Brain microvascular endothelial cell (primary cell): ENCODE data around the gene TMEM63A.
"Not testable (repeated sequence)": the region's sequence is repeated elsewhere in the genome, so short reads cannot be mapped to it uniquely, and the experiment has no call there.

Source experiments
- DNase-seq: peaks from one replicate; pipeline ENCODE4 v3.0.0-alpha.2; 2020
- H3K27ac ChIP-seq: fragments of 250-450 bp; sonication (Bioruptor Pico); 2 replicates; pipeline ENCODE4 v1.5.1; 2020; ENCODE audit warnings: mild to moderate bottlenecking, moderate library complexity
- H3K27me3 ChIP-seq: fragments of 250-450 bp; sonication (Bioruptor Pico); replicated peaks from 2 replicates; pipeline ENCODE4 v1.5.1; 2020; ENCODE audit warnings: mild to moderate bottlenecking
- H3K36me3 ChIP-seq: fragments of 250-450 bp; sonication (Bioruptor Pico); replicated peaks from 2 replicates; pipeline ENCODE4 v1.5.1; 2020; ENCODE audit warnings: mild to moderate bottlenecking
- H3K4me3 ChIP-seq: 2 replicates; pipeline ENCODE4 v1.5.1; 2011; ENCODE audit warnings: low read depth, mild to moderate bottlenecking, control low read depth, low read length, moderate library complexity
- CTCF ChIP-seq: IDR thresholded peaks from 2 replicates; pipeline ENCODE4 v1.5.1; 2011; ENCODE audit warnings: low read depth, mild to moderate bottlenecking, moderate library complexity, low read length, control low read depth, inconsistent platforms; ENCODE audit errors: missing control alignments
- in situ Hi-C: cut with HindIII; loops from 2 replicates; pipeline ENCODE4 v1.10.0; 2017; ENCODE audit warnings: low sequenced_read_pairs, low pct_ligation_motif_present

Gene TMEM63A

GRCh38 chr1:225808136-225808535 lies 74.0 kb downstream of the TMEM63A start:
- no peaks in the 10 kb centered on the region for H3K36me3 ChIP-seq
- DNase-seq = no peak
- H3K27me3 ChIP-seq = no peaks in the 10 kb centered on the region
- no peak overlapping the region for H3K27ac ChIP-seq
- in situ Hi-C loops = loop anchor here (25.0 kb wide), 1 partner anchor 179 kb away; the partner anchor contains the start of gene SDE2
- no peak overlapping the region for H3K4me3 ChIP-seq
- TF ChIP-seq CTCF = no peak

GRCh38 chr1:225806736-225807135 lies 75.4 kb downstream of the TMEM63A start:
- in situ Hi-C loops = loop anchor here (25.0 kb wide), 1 partner anchor 181 kb away; the partner anchor contains the start of gene SDE2

GRCh38 chr1:225806249-225806648 lies 75.9 kb downstream of the TMEM63A start:
- in situ Hi-C loops = loop anchor here (25.0 kb wide), 1 partner anchor 181 kb away; the partner anchor contains the start of gene SDE2
- H3K4me3 ChIP-seq = no peak overlapping the region
- H3K27ac ChIP-seq = no peak overlapping the region
- no peaks in the 10 kb centered on the region for H3K27me3 ChIP-seq
- no peak for DNase-seq
- TF ChIP-seq CTCF = no peak
- no peaks in the 10 kb centered on the region for H3K36me3 ChIP-seq

More at GRCh38 chr1:225806736-225807135, 75.4 kb downstream of the TMEM63A start:
- DNase-seq, H3K36me3 ChIP-seq, H3K4me3 ChIP-seq, H3K27me3 ChIP-seq, H3K27ac ChIP-seq: not testable (repeated sequence)

GRCh38 chr1:225801146-225801545 lies 81.0 kb downstream of the TMEM63A start:
- in situ Hi-C loops = loop anchor here (25.0 kb wide), 1 partner anchor 186 kb away; the partner anchor contains the start of gene SDE2

GRCh38 chr1:225796097-225796496 lies 86.1 kb downstream of the TMEM63A start:
- H3K27ac ChIP-seq, in situ Hi-C loops, H3K36me3 ChIP-seq, H3K4me3 ChIP-seq, H3K27me3 ChIP-seq, DNase-seq: not testable (repeated sequence)

More at GRCh38 chr1:225801146-225801545, 81.0 kb downstream of the TMEM63A start:
- DNase-seq, H3K4me3 ChIP-seq, H3K36me3 ChIP-seq, H3K27me3 ChIP-seq, H3K27ac ChIP-seq: not testable (repeated sequence)
